ENCODE data around the gene PTPRD.

GRCh38 chr9:9212963-9213362 lies 1399.8 kb downstream of the PTPRD start:
- TF ChIP-seq CTCF (IDR thresholded peaks at IDR 0.05 in 8 of 11, conservative IDR thresholded peaks at IDR 0.05 in 3 of 11) (no peak), POLR2A (IDR thresholded peaks at IDR 0.05) (no peak)
